Measurements from ENCODE around the gene YPEL1. TPM values are rescaled to one million over a fixed set of nuclear protein-coding genes. Genes with fewer than 3 reads are reported as not detected.
A peak's percentile ranks its signal among the peaks of the same experiment; 100 is the strongest.

YPEL1 gene
- total RNA-seq, 1 donor from 2014 or later, result 32.2 TPM

DNA sequence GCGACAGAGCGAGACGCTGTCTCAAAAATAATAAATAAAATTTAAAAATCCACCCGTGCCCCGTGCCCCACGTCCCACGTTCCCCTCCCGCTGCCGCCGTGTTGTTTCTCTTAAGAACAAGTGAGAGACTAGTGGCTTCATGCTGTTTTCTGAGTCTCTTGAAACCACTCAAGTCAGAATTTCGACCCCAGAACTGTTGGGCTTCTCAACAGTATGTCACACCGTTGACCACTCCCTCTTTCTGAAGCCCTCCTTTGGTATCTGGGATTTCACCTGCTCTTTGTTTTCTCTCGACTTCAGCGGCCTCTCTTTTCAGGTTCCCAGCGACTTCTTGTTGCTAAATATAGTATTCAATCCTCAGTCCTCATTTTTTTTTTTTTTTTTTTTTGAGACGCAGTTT lies 68.8 kb downstream of the YPEL1 start:
- Mint-ChIP-seq H3K4me1 (peaks cover 16% of the 10 kb centered on the region), H3K4me3 (peak overlapping the region; percentile 96), H3K36me3 (peaks cover 2% of the 10 kb centered on the region), H3K9me3 (peaks cover 6% of the 10 kb centered on the region), H3K27ac (no peak overlapping the region), H3K27me3 (ENCODE audit: insufficient read depth, low read depth) (peaks cover 9% of the 10 kb centered on the region)
- DNase-seq (ENCODE audit: low spot score), result no peak
- Histone ChIP-seq H3K9me3 (ENCODE audit: low read depth) (no peaks in the 10 kb centered on the region), H3K27me3 (no peaks in the 10 kb centered on the region), H3K36me3 (no peaks in the 10 kb centered on the region), H4K20me1 (ENCODE audit: low read depth) (no peaks in the 10 kb centered on the region), H3K9ac (no peak overlapping the region), H3K4me3 (peak overlapping the region; percentile 95), H3F3A (ENCODE audit: low read depth) (peaks cover 10% of the 10 kb centered on the region), H2AFZ (replicated peaks) (no peak overlapping the region), H3K4me2 (peak overlapping the region; percentile 79), H3K79me2 (ENCODE audit: low read depth) (peaks cover 14% of the 10 kb centered on the region), H3K27ac (no peak overlapping the region), H3K4me1 (peaks cover 4% of the 10 kb centered on the region)
- TF ChIP-seq EZH2phosphoT487 (IDR thresholded peaks at IDR 0.05) (no peak), EZH2 (IDR thresholded peaks at IDR 0.05) (no peak)
- TF ChIP-seq, protein P1, sequence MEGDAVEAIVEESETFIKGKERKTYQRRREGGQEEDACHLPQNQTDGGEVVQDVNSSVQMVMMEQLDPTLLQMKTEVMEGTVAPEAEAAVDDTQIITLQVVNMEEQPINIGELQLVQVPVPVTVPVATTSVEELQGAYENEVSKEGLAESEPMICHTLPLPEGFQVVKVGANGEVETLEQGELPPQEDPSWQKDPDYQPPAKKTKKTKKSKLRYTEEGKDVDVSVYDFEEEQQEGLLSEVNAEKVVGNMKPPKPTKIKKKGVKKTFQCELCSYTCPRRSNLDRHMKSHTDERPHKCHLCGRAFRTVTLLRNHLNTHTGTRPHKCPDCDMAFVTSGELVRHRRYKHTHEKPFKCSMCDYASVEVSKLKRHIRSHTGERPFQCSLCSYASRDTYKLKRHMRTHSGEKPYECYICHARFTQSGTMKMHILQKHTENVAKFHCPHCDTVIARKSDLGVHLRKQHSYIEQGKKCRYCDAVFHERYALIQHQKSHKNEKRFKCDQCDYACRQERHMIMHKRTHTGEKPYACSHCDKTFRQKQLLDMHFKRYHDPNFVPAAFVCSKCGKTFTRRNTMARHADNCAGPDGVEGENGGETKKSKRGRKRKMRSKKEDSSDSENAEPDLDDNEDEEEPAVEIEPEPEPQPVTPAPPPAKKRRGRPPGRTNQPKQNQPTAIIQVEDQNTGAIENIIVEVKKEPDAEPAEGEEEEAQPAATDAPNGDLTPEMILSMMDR (IDR thresholded peaks at IDR 0.05), result no peak

DNA sequence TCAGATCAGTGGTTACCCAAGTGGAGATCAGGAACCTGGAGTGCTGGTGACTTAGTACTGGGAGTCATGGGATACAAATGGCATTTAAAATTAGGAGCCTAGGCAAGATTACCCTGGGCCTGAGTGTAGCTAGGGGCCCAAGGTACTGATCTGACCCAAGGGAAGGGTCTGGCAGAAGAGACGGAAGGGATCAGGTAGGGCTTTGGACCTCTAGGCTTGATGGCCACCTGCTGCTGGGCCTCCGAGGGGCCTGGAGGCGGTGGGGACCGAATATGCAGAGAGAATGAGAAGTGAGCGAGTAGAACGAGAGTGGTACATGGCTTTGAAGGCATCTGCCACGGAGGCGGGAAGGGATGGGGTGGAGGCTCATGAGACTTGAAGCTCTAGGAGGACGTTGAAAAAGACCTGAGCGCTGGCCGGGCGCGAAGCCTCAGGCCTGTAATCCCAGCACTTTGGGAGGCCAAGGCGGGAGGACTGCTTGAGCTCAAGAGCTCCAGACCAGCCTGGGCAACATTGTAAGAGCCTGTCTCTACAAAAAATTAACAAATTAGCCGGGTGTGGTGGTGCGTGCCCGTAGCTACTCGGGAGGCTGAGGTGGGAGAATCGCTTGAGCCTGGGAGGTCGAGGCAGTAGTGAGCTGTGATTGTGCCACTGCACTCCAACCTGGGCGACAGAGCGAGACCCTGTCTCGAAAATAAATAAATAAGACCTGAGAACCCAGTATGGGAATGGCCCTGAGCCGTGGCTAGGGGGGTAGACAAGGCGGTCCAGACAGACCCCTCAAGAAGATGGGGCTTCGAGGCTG lies 70.3 kb downstream of the YPEL1 start:
- Histone ChIP-seq H3K9me3 (ENCODE audit: low read depth) (no peaks in the 10 kb centered on the region), H2AFZ (replicated peaks) (peak overlapping the region; percentile 95), H3K4me2 (peak overlapping the region; percentile 79), H3K27ac (no peak overlapping the region), H3K4me3 (peak overlapping the region; percentile 95), H4K20me1 (ENCODE audit: low read depth) (no peaks in the 10 kb centered on the region), H3K36me3 (no peaks in the 10 kb centered on the region), H3K9ac (no peak overlapping the region), H3K27me3 (no peaks in the 10 kb centered on the region), H3K79me2 (ENCODE audit: low read depth) (peaks cover 14% of the 10 kb centered on the region), H3K4me1 (peaks cover 4% of the 10 kb centered on the region), H3F3A (ENCODE audit: low read depth) (peaks cover 10% of the 10 kb centered on the region)
- Mint-ChIP-seq H3K4me1 (peaks cover 16% of the 10 kb centered on the region), H3K4me3 (peak overlapping the region; percentile 96), H3K27me3 (ENCODE audit: insufficient read depth, low read depth) (peaks cover 10% of the 10 kb centered on the region), H3K36me3 (no peaks in the 10 kb centered on the region), H3K27ac (peak overlapping the region; percentile 89), H3K9me3 (peaks cover 6% of the 10 kb centered on the region)
- DNase-seq (ENCODE audit: low spot score), result no peak
- TF ChIP-seq EZH2phosphoT487 (IDR thresholded peaks at IDR 0.05) (no peak), EZH2 (IDR thresholded peaks at IDR 0.05) (no peak)
- TF ChIP-seq, protein P1 (IDR thresholded peaks at IDR 0.05), result no peak

GRCh38 chr22:21663738-21664137 lies 71.9 kb downstream of the YPEL1 start:
- H3K27ac ChIP-seq, result no peak overlapping the region
- H3K9ac ChIP-seq, result no peak overlapping the region
- H3K27me3 ChIP-seq, result no peaks in the 10 kb centered on the region
- Mint-ChIP-seq H3K4me1 (peaks cover 19% of the 10 kb centered on the region), H3K27ac (no peak overlapping the region), H3K27me3 (ENCODE audit: insufficient read depth, low read depth) (peaks cover 11% of the 10 kb centered on the region), H3K4me3 (peak overlapping the region; percentile 57), H3K36me3 (no peaks in the 10 kb centered on the region), H3K9me3 (peaks cover 6% of the 10 kb centered on the region)
- H4K20me1 ChIP-seq (ENCODE audit: low read depth), result no peaks in the 10 kb centered on the region
- H3K9me3 ChIP-seq (ENCODE audit: low read depth), result no peaks in the 10 kb centered on the region
- no peaks in the 10 kb centered on the region for H3K36me3 ChIP-seq
- TF ChIP-seq, protein P1 (IDR thresholded peaks at IDR 0.05), result no peak
- TF ChIP-seq EZH2 (IDR thresholded peaks at IDR 0.05) (no peak), EZH2phosphoT487 (IDR thresholded peaks at IDR 0.05) (no peak)
- H2AFZ ChIP-seq (replicated peaks), result no peak overlapping the region
- H3K79me2 ChIP-seq (ENCODE audit: low read depth), result peaks cover 14% of the 10 kb centered on the region
- H3K4me1 ChIP-seq, result peaks cover 4% of the 10 kb centered on the region
- no peak overlapping the region for H3K4me3 ChIP-seq
- peaks cover 14% of the 10 kb centered on the region for H3F3A ChIP-seq (ENCODE audit: low read depth)
- DNase-seq (ENCODE audit: low spot score), result no peak
- H3K4me2 ChIP-seq, result no peak overlapping the region

All from neural progenitor cell (in vitro differentiated cells).